ENCODE measurements around the gene GNL1. TPM values are rescaled to one million over a fixed set of nuclear protein-coding genes. Genes with fewer than 3 reads are reported as not detected.

The GNL1 gene
- total and polyA plus RNA-seq, 9 of the 15 experiments (the other 6 are each of a cell fraction or from before 2014, with no cell fraction given), result 0.73 to 112 (median 58.0) TPM

DNA sequence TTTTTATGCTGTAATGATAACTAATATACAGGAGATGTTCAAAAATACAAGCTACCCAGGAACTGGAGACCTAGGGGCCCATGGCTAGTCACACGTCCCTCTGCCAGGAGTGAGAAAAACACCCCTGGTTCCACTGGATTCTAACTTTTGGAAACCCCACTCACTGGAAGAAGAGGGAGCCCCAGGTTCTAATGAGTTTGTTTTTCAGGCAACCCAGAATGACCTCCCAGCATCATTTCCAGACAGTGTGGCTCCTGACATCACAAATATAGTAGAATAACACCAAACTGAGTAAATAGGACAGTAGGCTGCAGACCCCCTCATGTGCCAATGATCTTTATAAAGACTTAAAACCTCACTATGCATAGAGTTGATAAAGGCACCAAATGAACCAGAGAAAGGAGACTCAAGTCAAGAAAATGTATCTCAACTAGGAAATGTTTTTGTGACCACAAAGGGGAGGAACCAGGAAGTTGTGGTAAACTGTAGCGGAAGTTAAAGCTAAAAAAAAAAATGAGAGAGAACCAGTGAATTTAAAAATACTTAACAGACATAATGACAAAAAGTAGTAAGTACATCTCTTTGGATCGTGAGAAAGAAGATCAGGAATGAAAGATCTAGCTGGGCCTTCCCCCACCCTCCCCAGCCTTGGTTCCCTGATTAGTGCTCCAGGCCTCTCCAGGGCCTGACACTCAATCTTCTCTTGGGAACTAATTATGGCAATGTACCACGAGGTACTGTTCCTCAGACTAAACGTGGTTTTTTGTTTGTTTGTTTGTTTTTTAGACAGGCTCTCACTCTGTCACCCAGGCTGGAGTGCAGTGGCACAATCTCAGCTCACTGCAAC, 47.2 kb downstream of the GNL1 start (continued):
- TF ChIP-seq, protein P1, sequence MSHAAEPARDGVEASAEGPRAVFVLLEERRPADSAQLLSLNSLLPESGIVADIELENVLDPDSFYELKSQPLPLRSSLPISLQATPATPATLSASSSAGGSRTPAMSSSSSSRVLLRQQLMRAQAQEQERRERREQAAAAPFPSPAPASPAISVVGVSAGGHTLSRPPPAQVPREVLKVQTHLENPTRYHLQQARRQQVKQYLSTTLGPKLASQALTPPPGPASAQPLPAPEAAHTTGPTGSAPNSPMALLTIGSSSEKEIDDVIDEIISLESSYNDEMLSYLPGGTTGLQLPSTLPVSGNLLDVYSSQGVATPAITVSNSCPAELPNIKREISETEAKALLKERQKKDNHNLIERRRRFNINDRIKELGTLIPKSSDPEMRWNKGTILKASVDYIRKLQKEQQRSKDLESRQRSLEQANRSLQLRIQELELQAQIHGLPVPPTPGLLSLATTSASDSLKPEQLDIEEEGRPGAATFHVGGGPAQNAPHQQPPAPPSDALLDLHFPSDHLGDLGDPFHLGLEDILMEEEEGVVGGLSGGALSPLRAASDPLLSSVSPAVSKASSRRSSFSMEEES (CRISPR knock-in tag; IDR thresholded peaks at IDR 0.05), result no peak
- no peak for TF ChIP-seq NCOR1 (IDR thresholded peaks at IDR 0.05)
- peak; percentile 47; the same call in 1 of the 2 replicates for TF ChIP-seq ZNF134 (CRISPR knock-in tag; conservative IDR thresholded peaks at IDR 0.05)
- TF ChIP-seq ZFP1 (CRISPR knock-in tag; IDR thresholded peaks at IDR 0.05), result no peak
- TF ChIP-seq NBN (IDR thresholded peaks at IDR 0.05; ENCODE audit: low read depth), result peak; percentile 52; the same call in 1 of the 2 replicates
- TF ChIP-seq GTF2A2 (tag; IDR thresholded peaks at IDR 0.05), result no peak
- TF ChIP-seq TCF3 (CRISPR knock-in tag; IDR thresholded peaks at IDR 0.05), result no peak
- TF ChIP-seq ZNF764 (CRISPR knock-in tag; IDR thresholded peaks at IDR 0.05; ENCODE audit: low read depth), result no peak
- no peak for TF ChIP-seq MECOM (CRISPR knock-in tag; IDR thresholded peaks at IDR 0.05)
- TF ChIP-seq EGR1 (conservative IDR thresholded peaks at IDR 0.05), result no peak
- TF ChIP-seq PHTF2 (CRISPR knock-in tag; IDR thresholded peaks at IDR 0.05), result no peak
- TF ChIP-seq, protein P2, sequence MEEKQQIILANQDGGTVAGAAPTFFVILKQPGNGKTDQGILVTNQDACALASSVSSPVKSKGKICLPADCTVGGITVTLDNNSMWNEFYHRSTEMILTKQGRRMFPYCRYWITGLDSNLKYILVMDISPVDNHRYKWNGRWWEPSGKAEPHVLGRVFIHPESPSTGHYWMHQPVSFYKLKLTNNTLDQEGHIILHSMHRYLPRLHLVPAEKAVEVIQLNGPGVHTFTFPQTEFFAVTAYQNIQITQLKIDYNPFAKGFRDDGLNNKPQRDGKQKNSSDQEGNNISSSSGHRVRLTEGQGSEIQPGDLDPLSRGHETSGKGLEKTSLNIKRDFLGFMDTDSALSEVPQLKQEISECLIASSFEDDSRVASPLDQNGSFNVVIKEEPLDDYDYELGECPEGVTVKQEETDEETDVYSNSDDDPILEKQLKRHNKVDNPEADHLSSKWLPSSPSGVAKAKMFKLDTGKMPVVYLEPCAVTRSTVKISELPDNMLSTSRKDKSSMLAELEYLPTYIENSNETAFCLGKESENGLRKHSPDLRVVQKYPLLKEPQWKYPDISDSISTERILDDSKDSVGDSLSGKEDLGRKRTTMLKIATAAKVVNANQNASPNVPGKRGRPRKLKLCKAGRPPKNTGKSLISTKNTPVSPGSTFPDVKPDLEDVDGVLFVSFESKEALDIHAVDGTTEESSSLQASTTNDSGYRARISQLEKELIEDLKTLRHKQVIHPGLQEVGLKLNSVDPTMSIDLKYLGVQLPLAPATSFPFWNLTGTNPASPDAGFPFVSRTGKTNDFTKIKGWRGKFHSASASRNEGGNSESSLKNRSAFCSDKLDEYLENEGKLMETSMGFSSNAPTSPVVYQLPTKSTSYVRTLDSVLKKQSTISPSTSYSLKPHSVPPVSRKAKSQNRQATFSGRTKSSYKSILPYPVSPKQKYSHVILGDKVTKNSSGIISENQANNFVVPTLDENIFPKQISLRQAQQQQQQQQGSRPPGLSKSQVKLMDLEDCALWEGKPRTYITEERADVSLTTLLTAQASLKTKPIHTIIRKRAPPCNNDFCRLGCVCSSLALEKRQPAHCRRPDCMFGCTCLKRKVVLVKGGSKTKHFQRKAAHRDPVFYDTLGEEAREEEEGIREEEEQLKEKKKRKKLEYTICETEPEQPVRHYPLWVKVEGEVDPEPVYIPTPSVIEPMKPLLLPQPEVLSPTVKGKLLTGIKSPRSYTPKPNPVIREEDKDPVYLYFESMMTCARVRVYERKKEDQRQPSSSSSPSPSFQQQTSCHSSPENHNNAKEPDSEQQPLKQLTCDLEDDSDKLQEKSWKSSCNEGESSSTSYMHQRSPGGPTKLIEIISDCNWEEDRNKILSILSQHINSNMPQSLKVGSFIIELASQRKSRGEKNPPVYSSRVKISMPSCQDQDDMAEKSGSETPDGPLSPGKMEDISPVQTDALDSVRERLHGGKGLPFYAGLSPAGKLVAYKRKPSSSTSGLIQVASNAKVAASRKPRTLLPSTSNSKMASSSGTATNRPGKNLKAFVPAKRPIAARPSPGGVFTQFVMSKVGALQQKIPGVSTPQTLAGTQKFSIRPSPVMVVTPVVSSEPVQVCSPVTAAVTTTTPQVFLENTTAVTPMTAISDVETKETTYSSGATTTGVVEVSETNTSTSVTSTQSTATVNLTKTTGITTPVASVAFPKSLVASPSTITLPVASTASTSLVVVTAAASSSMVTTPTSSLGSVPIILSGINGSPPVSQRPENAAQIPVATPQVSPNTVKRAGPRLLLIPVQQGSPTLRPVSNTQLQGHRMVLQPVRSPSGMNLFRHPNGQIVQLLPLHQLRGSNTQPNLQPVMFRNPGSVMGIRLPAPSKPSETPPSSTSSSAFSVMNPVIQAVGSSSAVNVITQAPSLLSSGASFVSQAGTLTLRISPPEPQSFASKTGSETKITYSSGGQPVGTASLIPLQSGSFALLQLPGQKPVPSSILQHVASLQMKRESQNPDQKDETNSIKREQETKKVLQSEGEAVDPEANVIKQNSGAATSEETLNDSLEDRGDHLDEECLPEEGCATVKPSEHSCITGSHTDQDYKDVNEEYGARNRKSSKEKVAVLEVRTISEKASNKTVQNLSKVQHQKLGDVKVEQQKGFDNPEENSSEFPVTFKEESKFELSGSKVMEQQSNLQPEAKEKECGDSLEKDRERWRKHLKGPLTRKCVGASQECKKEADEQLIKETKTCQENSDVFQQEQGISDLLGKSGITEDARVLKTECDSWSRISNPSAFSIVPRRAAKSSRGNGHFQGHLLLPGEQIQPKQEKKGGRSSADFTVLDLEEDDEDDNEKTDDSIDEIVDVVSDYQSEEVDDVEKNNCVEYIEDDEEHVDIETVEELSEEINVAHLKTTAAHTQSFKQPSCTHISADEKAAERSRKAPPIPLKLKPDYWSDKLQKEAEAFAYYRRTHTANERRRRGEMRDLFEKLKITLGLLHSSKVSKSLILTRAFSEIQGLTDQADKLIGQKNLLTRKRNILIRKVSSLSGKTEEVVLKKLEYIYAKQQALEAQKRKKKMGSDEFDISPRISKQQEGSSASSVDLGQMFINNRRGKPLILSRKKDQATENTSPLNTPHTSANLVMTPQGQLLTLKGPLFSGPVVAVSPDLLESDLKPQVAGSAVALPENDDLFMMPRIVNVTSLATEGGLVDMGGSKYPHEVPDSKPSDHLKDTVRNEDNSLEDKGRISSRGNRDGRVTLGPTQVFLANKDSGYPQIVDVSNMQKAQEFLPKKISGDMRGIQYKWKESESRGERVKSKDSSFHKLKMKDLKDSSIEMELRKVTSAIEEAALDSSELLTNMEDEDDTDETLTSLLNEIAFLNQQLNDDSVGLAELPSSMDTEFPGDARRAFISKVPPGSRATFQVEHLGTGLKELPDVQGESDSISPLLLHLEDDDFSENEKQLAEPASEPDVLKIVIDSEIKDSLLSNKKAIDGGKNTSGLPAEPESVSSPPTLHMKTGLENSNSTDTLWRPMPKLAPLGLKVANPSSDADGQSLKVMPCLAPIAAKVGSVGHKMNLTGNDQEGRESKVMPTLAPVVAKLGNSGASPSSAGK (IDR thresholded peaks at IDR 0.05), result peak; percentile 46
- TF ChIP-seq EZH2 (IDR thresholded peaks at IDR 0.05; ENCODE audit: borderline replicate concordance, low read depth, low read length), result no peak
- no peak for TF ChIP-seq CBX1 (IDR thresholded peaks at IDR 0.05; ENCODE audit: low read depth)
- TF ChIP-seq, protein P3, sequence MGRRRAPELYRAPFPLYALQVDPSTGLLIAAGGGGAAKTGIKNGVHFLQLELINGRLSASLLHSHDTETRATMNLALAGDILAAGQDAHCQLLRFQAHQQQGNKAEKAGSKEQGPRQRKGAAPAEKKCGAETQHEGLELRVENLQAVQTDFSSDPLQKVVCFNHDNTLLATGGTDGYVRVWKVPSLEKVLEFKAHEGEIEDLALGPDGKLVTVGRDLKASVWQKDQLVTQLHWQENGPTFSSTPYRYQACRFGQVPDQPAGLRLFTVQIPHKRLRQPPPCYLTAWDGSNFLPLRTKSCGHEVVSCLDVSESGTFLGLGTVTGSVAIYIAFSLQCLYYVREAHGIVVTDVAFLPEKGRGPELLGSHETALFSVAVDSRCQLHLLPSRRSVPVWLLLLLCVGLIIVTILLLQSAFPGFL (CRISPR knock-in tag; IDR thresholded peaks at IDR 0.05), result no peak

Measured in K562 (cell line).